Measurements from ENCODE around the gene HDDC2.
"Not testable (repeated sequence)": the region's sequence is repeated elsewhere in the genome, so short reads cannot be mapped to it uniquely, and the experiment has no call there.

The HDDC2 gene

GRCh38 chr6:125307150-125307838 is 5.5 kb upstream of the HDDC2 start:
- no peak for DNase-seq (ENCODE audit: extremely low spot score, insufficient read length, low read depth)
- FAIRE-seq = no peak

GRCh38 chr6:125306756-125307149 is 5.0 kb upstream of the HDDC2 start:
- DNase-seq (ENCODE audit: extremely low spot score, insufficient read length, low read depth) = no peak

DNA sequence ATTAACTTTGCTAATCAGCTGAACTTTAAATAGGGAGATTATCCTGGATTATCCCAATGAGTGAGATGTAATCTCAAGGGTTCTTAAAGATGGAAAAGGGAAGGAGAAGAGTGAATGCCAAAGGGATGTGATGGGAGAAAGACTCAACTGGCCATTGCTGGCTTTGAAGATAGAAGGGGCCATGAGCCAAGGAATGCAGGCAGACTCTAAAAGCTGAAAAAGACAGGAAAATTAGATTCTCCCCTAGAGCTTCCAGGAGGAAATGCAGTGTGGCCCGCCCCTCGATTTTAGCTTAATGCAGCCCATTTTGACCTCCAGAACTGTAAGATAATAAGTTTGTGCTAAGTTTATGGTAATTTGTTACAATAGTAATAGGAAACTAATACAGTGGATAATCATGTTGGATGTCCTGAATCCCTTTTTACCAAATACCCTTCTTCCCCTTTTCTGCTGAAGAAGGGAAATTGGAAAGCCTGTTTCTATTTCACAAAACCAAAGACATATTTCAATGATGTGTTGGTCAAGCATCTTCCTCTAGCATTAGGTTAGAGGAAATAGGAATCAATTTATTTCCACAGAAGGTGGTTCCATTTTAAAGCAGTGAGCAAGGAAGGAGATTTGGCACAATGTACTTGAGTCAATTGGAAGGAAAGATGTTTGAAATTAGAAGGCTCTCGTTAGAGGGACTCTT is 3.3 kb upstream of the HDDC2 start:
- no peak for DNase-seq (ENCODE audit: extremely low spot score, insufficient read length, low read depth)
- FAIRE-seq = no peak

More at GRCh38 chr6:125306756-125307149, 5.0 kb upstream of the HDDC2 start:
- no peak for FAIRE-seq

DNA sequence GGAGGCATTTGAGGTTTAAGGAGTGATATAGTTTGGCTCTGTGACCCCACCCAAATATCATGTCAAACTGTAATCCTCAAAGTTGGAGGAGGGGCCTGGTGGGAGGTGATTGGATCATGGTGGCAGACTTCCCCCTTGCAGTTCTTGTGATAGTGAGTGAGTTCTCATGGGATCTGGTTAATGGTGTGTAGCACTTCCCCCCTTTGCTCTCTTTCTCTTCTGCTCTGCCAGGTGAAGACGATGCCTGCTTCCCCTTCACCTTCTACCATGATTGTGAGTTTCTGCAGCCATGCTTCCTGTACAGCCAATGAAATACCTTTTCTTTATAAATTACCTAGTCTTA is 1.7 kb upstream of the HDDC2 start:
- no peak for DNase-seq (ENCODE audit: extremely low spot score, insufficient read length, low read depth)
- no peak for FAIRE-seq

DNA sequence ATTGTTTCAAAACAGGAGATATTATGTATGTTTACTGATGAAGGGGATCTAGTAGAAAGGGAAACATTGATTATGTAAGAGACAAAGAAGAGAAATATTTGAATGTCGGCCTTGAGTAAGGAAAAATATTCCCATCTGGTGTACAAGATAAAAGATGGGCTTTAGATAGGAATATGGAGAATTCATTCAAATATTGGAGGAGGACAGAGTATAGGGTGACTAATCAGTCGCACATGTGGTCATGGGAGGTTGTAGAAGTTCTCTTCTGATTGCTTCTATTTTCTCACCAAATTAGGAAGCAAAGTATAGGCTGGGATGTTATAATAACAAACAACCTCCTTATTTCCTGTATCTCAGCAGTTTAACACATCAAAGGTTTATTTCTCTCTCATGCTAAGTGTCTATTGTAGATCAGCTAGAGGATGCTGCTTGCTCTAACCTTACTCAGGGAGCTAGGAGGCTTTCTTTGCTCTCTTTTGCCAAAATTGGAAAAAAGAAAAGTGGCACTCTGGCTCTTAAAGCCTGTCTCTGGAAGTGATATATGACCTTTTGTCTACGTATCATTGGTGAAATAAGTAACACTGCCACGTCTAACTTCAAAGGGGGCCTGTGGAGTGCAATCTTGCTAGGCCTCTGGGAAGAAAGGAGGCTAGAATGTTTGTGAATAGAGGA is 1.2 kb upstream of the HDDC2 start:
- FAIRE-seq (no peak), DNase-seq (ENCODE audit: extremely low spot score, insufficient read length, low read depth) (no peak)

- no peak for FAIRE-seq
- DNase-seq (ENCODE audit: extremely low spot score, insufficient read length, low read depth) = no peak
These were observed 754 bp downstream of the HDDC2 start for GRCh38 chr6:125300992-125301434.

- FAIRE-seq = no peak
- DNase-seq (ENCODE audit: extremely low spot score, insufficient read length, low read depth) = no peak
These were observed 2.5 kb downstream of the HDDC2 start for GRCh38 chr6:125299257-125299656.

DNA sequence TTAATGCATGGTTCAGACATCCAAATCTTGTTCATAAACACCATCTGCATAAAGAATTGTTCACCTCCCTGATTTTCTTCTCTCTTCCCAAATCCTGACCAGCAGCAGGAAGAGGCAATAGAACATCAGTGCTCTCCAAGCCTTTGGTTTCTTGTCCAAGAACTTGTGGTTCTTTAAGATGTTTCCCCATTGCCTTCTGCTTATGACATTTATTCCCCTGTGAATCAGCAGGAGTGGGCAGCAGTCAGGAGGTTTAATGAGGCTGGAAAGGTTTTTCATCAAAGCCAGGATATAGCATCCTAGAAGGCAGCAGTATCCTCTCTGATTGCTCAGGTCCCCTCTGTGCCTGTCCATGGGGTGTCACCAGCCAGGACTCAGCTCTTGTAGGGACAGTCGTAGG is 5.3 kb downstream of the HDDC2 start:
- FAIRE-seq = no peak
- DNase-seq (ENCODE audit: extremely low spot score, insufficient read length, low read depth) = no peak

GRCh38 chr6:125294925-125295324 is 6.8 kb downstream of the HDDC2 start:
- FAIRE-seq (no peak), DNase-seq (ENCODE audit: extremely low spot score, insufficient read length, low read depth) (no peak)

DNA sequence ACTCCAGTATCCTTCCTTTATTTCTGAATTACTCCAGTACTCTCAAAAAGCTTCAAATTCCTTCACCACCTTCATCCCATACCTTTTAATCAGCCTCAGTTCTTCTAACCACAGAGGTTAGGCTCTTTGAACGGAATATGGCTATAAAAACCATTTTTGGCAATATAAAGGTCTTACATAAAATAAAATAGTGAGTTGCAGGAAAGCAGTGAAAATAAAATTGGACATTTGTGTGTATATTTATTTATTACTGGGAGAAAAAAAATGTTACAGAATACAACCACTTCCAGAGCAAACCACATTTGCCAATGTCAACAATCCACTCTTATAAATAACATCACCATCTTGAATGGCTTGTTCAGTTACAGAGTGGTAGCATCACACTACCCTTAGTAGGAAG is 7.7 kb downstream of the HDDC2 start:
- FAIRE-seq (no peak), DNase-seq (ENCODE audit: extremely low spot score, insufficient read length, low read depth) (no peak)

- FAIRE-seq (no peak), DNase-seq (ENCODE audit: extremely low spot score, insufficient read length, low read depth) (no peak)
These were observed 8.2 kb downstream of the HDDC2 start for GRCh38 chr6:125293587-125293986.

DNA sequence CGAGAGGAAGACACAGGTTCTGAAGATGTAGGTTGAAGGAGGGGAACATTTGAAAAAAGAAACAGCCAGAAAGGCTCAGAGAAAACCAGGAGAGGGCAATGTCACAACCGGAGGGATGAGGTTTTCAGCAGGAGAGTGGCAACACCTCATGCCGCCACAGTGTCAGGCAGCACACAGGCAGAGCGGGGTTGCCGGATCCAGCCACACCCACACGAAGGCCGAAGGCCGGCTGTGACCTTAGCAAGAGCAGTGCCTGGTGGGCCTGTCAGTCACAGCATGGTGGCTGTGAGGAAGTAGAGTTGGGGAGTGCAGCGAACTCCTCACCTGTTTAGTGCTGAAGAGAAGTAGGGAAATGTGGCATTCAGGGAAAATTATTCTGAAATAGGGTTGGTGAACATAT is 14.0 kb downstream of the HDDC2 start:
- no peak for DNase-seq (ENCODE audit: extremely low spot score, insufficient read length, low read depth)
- no peak for FAIRE-seq

- FAIRE-seq (no peak), DNase-seq (ENCODE audit: extremely low spot score, insufficient read length, low read depth) (no peak)
These were observed 15.8 kb downstream of the HDDC2 start for GRCh38 chr6:125285936-125286335.

DNA sequence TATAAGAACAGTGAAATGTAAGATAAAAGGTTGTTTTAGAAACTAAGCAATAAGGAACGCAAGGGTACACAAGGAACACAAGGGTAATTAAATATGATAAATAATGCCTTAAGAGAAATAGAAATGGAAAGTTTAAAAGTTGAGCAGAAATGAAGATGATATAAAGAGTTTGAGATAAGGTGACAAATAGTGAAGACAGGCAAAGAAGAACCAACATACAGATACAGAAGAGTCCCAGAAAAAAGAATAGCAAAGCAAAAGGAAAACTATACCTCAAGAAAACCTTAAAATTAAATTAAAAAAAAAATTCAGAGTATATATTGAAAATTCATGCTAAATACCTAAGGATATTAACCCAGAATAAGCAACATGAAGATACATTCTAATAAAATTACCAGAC is 16.4 kb downstream of the HDDC2 start:
- FAIRE-seq = no peak
- no peak for DNase-seq (ENCODE audit: extremely low spot score, insufficient read length, low read depth)

- not testable (repeated sequence) for FAIRE-seq; DNase-seq (ENCODE audit: extremely low spot score, insufficient read length, low read depth)
These were observed 19.3 kb downstream of the HDDC2 start for GRCh38 chr6:125282470-125282869.

DNA sequence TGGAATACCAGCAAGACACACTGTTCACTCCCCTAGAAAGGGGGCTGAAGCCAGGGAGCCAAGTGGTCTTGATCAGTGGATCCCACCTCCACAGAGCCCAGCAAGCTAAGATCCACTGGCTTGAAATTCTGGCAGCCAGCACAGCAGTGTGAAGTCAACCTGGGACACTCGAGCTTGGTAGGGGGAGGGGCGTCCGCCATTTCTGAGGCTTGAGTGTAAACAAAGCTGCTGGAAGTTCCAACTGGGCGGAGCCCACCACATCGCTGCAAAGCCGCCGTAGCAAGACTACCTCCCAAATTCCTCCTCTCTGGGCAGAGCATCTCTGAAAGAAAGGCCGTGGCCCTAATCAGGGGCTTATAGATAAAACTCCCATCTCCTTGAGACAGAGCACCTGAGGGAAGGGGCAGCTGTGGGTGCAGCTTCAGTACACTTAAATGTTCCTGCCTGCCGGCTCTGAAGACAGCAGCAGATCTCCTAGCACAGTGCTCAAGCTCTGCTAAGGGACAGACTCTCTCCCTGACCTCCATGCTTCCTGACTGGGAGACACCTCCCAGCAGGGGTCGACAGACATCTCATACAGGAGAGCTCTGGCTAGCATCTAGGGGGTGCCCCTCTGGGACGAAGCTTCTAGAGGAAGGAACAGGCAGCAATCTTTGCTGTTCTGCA is 21.3 kb downstream of the HDDC2 start:
- FAIRE-seq = not testable (repeated sequence)

GRCh38 chr6:125279961-125280360 is 21.8 kb downstream of the HDDC2 start:
- FAIRE-seq (no peak), DNase-seq (ENCODE audit: extremely low spot score, insufficient read length, low read depth) (no peak)

More for the DNA sequence above, 21.3 kb downstream of the HDDC2 start:
- DNase-seq (ENCODE audit: extremely low spot score, insufficient read length, low read depth) = not testable (repeated sequence)

DNA sequence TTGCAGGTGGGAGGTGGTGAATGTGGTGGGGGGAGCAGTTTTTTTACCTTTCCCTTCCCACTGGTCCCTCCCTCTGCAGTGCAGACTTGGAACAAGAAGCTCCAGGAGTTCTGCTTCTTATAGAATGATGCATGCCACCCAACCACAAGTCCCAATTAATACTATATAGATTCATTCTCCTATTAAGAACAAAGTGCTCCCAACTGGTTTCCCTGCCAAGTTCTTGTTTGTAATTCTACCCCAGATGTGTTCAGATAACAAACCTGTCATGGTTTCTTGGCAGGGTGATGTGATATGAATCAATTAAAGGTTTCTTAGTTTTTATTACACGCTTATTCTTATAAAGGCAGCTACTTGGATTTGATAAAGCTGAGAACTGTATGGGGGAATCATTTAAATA is 23.9 kb downstream of the HDDC2 start:
- no peak for DNase-seq (ENCODE audit: extremely low spot score, insufficient read length, low read depth)
- no peak for FAIRE-seq

DNA sequence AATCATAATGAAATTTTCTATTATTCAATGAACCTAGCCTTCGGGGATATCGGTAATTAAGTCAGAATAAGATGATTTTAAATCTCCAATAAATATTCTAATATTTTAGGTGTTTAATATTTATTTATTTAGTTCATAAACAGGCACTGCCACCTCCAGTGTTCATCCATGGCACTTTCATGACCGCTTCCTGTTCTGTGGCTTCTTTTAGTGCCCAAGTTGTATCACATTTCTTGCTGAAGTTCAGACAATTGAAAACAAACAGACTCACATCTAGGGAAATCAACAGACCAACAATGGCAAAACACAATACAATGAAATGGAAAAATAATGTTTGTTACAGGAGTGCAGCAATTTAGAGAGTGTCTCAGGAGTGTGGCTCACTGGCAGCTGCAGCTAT is 26.0 kb downstream of the HDDC2 start:
- FAIRE-seq (no peak), DNase-seq (ENCODE audit: extremely low spot score, insufficient read length, low read depth) (no peak)

DNA sequence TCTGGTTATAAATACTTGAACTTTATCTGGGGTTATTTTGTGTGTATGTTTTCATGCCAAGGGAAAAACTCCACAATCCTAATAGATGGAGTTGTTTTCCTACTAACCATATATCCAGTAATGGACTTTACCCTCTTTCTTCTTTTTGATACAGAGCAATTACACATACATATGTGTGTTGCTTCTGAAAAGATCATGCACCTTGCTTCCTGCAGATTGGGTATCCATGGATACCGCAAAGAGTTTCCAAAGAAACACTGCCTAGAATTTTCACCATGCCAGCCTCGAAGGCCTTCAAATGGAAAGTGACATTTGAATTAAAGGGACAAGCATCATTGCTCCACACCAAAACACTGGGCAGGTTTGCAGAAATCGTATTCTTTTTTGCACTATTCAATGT is 26.8 kb downstream of the HDDC2 start:
- no peak for FAIRE-seq
- DNase-seq (ENCODE audit: extremely low spot score, insufficient read length, low read depth) = no peak

DNA sequence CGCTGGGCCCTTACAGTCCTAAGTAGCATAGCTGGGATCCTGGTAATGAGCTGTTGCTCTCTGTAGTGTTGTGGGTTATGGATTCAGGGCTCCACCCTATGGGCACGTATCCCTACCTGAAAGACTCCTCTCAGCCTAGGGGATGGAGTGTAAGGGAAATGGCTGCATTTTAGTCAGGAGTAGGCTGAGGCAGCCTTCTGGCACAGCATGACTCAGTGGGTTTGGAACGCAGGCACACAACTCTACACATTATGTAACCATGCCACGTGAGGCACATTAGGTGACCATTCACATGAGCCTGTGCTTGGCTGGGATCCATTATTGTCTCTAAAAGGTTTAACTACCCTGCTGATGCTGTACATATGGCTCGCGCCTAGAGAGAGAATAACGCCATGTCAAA is 27.8 kb downstream of the HDDC2 start:
- DNase-seq (ENCODE audit: extremely low spot score, insufficient read length, low read depth) = no peak
- FAIRE-seq = no peak

All from GM18507 (cell line).